ENCODE results near the gene PTPN14.
"Not testable (repeated sequence)": the region's sequence is repeated elsewhere in the genome, so short reads cannot be mapped to it uniquely, and the experiment has no call there.

The PTPN14 gene

DNA sequence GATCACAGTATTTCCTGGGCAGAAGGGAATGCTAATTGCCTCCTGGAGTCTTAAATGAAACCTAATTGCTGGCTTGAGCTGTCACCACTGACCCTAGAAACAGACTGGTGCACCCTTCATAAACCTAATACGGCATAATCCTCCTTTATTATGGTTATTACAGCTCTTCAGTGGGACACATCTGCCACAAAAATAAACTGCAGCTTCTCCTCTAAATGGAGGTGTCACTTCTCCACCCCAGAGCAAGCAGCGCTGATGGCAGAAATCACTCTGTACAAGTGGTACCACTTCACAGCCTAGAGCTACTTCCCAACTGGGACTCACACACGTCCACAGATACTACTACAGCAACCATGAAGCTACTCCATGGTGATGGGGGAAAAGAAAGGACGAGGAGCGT lies 11.1 kb downstream of the PTPN14 start:
- DNase-seq, result peak; percentile 18

DNA sequence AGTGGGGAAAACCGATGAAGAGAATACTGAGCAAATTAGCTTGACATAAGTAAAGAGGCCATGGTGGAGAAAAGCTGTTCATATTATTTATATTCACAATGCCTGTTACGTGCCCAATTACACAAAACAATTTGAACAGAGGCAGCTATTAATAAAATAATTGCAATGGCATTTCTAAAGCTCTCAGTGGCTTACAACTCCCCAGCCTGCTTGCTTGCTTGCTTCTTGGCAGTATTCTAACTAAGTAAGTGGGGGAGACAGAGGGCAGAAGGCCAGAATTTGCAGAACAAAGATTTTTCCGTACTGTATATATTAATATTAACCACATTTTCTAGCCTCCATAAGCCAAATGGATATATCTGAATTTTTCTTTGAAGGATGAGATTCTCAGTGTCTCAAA lies 12.9 kb downstream of the PTPN14 start:
- peak; percentile 30 for DNase-seq

DNA sequence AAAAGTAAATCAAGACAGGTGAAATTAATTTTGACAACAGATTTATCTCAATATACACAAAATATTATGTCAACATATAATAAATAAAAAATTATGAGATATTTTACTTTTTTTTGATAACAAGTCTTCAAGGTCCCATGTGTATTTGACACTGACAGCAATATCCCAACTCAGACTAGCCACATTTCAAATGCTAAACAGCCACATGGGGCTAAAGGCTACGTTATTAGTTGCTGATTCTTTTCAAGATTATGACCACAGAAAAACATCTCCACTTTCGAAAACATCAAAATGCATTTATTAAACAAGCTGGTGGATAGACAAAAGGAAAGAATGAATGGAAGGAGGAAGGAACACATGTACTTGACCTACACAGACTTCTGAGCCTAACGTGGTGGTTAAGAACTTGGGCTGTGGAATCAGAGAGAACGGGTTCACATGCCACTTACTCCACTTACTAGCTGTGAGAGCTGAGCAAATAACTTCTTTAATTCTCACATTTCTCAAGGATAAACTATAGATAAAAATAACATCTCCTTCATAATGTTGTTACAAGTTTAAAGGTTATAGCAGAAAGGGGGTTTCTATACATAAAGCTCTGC lies 13.4 kb downstream of the PTPN14 start:
- no peak for DNase-seq

DNA sequence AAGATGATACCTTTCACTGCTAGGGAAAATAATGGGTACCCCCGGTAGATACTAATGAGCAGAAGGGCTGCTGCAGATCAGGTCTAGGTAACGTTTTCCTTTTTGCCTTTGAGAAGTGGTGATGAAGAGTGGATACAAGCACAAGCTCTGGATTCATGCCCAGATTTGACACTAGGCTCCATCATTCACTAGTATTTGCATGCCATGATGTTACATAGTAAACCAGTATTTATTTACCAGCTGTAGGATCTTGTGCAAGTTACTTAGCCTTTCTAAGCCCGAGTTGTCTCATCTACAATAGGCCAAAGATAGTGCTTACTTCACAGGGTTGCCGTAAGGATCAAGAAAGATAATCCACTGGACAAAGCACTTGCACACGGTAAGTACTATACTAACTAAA lies 14.2 kb downstream of the PTPN14 start:
- peak; percentile 70 for DNase-seq

DNA sequence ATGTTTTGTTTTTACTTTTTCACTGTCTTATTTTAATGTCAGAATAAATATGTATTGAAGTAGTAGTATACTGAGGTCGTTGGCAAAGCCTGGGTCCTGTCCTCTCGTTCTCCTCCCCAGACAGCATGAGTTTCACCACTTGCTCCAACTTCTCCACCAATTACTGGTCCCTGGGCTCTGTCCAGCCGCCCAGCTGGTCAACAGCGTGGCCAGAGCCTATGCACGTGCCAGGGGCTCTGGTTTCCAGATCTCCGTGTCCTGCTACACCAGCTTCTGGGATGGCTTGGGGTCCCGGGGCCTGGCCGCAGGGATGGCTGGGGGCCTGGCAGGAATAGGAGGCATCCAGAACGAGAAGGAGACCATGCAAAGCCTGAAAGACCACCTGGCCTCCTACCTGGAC lies 19.3 kb downstream of the PTPN14 start:
- no peak for DNase-seq

DNA sequence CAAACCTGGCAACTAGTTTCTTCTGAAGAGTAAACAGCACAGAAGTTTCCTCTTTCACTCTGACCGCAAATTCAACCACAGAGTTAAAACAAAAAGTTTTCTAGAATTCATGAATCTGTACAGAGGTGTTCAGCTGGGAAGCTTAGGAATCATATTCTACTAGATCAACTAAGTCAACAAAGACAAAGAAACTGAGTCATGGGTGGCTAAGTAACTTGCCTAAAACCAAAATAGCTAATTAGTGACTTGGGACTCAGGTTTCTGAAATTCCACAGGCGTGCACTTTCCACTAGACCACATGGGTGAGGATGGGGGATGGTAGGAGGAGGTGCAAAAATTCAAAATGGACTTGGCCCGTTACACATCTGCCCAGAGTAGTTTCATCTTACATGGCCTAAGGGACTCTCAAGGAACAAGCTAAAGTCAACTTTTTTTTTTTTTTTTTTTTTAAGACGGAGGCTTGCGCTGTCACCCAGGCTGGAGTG lies 25.8 kb downstream of the PTPN14 start:
- DNase-seq, result no peak

DNA sequence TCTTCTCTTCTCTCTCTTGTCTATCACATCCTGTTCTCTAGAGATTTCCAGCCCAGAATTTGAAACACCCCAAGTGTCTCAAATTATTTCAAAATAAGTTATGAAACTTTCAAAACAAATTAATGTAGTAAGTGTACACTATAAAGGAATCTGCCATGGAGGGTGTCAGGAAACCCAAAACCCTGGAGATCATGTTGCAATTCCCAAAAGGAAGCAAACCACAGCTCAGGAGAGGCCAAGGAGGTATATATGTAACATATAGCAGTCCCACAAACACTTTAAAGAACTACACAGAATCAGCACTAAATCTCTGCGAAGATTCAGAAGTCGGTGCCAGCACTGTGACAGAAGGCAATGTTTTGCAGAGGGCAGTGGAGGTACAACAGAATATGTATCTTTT lies 26.6 kb downstream of the PTPN14 start:
- no peak for DNase-seq

DNA sequence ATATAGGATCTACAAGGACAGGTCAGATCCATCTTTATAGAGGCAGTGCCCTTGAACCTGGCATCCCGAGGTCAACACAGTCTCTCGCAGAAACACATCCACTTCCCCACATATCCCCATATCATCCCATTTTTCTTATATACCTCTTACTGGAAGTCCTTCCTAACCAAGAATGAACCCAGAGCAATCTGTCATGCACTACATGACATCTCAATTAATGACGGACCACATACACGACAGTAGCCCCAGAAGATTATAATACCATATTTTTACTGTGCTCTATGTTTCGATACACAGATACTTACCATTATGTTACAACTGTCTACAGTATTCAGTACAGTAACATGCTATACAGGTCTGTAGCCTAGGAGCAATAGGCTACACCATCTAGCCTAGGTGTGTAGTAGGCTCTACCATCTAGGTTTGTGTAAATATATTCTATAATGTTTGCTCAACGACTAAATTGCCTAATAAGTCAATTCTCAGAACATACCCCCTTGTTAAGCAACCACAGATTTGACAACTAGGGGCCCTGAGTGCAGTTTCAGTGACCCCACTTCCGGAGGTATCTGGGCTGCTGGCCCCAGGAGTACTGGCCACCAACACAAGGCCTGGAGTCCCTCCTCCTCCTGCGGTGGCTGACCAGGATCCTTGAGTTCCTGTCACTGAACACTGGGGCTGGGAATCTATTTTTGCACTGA lies 28.1 kb downstream of the PTPN14 start:
- DNase-seq, result no peak

DNA sequence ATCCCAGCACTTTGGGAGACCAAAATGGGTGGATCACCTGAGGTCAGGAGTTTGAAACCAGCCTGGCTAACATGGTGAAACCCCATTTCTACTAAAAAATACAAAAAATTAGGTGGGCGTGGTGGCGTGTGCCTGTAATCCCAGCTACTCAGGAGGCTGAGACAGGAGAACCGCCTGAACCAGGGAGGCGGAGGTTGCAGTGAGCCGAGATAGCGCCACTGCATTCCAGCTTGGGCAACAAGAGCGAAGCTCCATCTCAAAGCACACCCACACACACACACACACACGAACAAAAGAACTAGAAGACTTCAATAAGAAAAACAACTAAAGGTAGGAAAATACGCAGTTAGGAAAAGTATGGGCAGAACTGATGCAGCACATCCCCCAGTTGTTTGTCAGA lies 29.9 kb downstream of the PTPN14 start:
- DNase-seq, result not testable (repeated sequence)

DNA sequence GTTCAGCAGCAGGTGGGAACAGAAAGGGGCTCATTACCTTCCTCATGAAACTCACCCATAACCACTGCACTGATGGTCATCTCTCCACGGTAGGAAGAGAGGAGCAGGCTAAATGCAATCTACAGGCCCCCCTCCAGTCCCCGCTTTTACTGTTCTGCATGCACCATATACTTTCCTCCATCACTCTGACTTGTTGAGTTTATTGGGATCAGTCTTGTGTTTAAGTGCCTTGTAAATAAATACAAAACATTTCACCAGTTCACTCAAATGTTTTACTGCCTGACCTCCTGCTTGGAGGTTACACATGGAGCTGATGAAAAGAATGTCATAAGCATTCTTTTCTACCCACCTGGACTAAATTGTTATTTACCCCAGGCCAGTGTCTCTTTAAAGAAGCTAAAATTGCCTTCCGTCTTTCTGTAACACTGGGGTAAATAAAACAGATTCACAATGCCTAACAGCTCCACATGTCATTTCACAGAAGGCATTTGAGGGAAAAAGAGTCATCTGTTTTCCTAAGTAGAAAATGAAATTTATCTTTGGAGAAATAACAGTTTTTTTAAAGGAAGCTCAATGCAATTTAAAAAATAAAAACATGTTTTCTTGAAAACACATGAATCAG lies 30.7 kb downstream of the PTPN14 start:
- DNase-seq, result no peak

DNA sequence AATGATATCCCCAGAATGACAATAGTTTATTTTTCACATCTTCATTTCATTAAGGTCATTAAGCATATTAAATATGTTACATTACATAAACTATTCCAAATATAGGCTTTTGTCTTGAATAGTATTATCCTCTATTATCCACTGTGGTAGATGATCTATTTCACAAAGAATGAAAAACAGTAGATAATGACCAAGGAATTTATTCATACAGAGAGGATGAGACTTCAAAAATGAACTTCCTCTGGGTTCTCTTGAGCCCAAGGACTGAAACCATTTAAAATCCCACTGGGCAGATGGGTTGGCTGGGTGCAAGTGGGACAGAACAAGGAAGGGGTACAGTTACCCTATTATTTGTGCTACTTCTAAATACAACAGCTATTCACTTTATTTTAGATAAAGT lies 33.0 kb downstream of the PTPN14 start:
- DNase-seq, result no peak

DNA sequence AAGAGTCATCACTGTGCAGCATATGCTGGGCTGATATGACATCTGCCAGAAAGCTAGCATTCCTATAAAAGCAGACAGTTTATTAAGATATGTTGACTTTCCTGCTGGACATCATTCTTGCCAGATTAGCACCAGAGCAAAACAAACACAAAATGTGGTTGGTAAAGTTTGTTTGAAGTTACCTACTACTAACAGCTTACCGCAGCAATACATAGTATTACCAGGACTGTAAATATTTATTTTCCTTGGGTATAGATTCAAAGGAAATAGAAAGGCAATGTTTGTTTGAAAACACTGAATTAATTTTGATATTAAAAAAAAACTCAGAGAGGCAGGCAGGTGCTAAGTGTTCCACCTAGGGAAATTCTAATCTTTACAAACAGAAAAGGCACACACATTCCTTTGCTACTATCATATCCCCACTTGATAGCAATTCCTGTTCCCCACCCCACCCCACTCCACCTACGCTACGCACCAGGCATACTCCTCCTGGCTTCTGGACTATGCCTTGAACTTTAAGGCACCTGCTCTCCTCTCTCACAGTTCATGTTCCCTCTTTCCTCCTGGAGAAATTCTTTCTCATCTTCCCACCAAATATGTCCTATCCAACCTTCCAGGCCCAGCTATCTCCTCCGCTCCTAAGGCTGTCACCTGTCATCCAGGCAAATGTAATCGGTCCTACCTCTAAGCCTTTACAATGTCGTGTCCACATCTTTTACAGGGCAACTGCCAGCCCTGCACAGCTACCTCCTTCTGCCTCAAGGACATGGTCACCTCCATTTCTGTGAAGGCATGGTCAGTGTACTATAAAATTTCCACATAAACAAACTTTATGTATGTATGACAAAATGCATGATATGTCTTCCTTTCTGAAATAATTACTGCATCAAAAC lies 34.7 kb downstream of the PTPN14 start:
- DNase-seq, result no peak

DNA sequence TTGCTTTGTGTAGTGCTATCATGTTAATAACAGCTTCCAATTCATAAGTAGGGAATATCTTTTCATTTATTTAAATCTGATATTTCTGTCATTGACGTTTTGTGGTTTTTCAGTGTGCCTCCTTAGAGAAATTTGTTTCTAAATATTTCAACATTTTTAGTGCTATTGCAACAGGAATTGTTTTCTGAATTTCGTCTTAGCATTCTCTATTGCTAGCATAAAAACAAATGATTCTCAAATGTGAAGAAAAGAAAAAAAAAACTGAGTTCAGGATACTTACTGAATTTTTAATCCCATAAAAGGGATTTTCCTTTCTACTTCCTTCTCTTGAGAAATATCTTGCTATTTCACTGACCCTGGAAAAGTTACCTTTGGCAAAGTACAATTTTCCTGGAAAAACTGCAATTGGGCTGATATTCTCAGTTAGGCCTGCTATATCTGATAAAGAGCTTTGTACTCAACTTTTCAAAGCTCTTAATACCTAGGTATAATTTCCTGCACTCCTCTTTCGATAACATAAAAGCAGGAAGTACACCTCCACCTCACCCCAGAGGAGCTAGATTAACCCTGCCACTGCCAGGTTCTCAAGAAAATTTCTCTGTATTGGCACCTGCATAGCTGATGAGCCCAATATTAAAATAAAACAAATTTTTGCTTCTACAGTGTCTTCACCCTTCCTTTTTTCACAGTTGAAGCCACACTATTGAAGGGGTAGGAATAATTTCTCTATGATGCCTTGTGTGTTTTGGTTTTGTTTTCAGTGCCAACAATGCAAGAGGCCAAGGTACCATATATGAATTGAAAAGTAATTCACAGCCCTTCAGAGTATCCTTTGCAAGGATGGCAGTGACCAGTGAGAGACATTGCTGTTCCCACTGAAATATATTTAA lies 35.6 kb downstream of the PTPN14 start:
- DNase-seq, result no peak

DNA sequence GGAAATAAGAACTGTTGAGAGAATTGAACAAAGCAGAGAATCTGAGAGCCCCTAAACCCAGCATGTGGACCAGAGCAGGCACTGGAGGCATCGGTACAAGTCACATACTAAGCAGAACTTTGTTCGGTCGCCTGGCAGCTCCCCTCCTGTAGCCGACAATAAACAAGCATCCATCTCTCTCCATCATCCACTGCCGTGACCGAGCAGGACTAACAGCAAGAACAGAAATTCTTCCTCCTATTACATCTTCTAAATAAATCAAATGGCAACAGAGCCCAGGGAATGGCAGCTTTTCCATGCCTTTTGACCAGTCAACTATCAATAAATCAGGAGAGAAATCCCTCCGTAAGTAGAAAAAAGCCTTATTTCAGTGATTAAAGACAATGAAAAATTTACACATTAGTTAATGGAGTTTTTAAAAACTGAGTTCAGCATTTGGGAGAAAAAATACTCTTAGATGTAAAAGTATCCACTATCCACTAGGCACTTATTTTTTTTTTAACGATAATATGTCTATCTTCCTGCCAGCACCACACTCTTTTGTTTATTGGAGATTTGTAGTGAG lies 36.5 kb downstream of the PTPN14 start:
- DNase-seq, result no peak

DNA sequence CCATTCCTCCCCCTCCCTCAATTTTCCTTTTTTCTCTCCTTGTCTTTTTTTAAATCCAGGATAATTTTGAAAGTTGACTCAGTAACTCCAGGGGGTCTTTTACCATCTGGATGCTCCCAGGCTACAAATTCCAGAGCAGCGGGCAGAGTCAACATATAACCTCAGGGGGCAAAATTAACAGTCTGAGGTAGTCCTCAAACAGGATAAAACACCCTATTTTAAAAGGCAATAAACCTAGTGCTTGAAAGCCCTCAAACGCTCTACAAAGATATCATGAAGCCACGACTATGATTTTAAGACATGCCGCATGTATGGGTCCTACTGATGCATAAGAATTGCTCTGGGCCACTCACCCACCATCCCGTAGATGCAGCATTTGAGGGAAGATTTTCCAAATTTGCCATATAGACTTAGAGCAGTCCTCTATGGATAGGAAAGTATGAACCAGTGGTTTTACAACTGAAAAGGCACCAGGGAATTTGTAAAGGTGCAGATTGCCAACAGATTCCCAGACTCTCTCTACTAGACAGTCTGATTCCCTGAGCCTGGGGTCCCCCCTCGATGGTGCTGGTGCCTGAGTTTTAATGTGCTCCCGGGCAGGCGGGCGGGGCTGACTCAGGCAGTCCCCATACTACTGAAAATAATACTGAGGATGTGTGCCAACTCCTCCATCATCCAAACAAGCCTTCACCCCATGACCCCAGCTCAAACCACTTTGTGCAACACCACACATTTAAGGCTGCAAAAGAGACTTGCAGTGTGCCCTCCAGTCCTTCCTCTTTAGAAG lies 37.2 kb downstream of the PTPN14 start:
- DNase-seq, result no peak

DNA sequence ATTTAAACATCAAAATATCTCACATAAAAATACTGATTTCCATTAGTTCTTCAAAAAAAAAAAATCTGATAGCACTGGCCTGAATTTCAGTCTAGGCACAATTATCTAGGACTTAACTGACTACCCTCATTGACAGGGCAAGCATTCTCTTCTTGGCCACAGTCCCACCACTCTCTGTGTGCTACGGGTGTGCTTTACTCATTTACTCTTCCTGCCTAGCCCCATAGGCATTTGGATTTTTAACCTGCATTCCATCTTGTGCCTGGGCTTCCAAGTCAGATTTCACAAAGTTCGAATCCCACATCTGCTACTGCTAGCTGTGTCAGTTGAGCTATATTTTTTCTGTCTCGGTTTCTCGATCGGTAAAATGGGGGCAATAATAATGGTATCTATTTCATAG lies 38.0 kb downstream of the PTPN14 start:
- DNase-seq, result no peak

DNA sequence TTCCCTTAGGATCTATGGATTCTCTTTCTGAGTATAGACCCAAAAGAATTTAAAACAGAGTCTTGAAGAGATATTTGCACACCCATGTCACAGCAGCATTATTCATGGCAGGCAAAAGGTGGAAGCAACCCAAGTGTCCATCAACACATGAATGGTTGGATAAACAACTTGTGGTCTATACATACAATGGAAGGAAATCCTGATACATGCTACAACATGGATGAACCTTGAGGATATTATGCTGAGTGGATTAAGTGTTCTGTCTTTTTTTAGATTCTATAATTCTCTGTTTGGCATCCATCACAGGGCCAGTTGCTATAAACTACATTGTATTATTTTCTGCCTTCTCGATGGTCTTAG lies 39.8 kb downstream of the PTPN14 start:
- DNase-seq, result no peak

DNA sequence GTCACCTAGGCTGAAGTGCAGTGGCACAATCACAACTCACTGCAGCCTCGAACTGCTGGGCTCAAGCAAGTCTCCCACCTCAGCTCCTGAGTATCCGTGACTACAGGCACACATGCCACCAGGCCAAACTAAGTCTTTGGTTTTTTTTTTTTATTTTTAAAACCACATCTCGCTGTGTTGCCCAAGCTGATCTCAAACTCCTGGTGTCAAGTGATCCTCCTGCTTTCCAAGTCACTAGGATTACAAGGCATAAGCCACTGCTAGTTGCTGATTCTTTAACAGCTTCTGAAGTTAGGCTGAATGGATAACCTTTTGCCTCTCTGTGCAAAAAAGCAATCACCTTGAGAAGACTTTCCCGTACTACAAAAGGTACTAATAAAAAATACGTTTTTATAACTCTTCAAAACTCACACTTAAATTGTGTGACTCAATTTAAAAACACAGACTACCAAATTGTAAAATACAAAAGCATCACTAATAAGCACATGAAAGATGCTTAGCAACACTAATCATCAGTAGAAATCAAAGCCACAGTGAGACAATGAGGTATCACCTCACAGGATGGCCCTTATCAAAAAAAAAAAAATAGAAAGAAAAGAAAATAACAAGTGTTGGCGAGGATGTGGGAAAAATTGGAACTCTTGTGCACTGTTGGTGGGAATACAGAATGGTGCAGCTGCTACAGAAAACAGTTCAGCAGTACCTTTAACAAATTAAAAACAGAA lies 40.3 kb downstream of the PTPN14 start:
- DNase-seq, result no peak

DNA sequence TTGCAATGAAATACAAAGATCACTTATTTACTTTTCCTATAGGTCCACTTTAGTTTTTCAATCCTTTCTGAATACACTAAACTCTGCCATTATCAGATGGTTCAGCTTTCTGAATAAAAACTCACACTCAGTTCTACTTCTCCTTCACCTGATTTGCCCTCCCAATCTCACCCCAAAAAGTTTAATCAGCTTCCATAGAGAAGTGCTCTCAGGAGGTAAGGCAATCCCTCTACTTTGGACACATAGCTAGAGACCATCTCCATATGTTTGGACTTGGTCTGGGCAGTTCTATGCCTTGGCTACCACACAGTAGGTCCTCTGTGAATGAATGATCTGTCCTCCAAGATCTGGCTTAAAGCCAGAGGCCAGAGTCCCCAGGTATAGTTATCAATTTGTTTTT lies 40.9 kb downstream of the PTPN14 start:
- no peak for DNase-seq

DNA sequence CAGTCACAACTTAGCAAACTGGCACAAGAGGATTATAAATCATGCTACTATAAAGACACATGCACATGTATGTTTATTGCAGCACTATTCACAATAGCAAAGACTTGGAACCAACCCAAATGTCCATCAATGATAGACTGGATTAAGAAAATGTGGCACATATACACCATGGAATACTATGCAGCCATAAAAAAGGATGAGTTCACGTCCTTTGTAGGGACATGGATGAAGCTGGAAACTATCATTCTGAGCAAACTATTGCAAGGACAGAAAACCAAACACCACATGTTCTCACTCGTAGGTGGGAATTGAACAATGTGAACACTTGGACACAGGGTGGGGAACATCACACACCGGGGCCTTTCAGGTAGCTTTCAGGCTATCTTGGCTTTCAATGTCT lies 41.8 kb downstream of the PTPN14 start:
- DNase-seq, result not testable (repeated sequence)
